Measurements from ENCODE around the gene ARHGAP19.

DNA sequence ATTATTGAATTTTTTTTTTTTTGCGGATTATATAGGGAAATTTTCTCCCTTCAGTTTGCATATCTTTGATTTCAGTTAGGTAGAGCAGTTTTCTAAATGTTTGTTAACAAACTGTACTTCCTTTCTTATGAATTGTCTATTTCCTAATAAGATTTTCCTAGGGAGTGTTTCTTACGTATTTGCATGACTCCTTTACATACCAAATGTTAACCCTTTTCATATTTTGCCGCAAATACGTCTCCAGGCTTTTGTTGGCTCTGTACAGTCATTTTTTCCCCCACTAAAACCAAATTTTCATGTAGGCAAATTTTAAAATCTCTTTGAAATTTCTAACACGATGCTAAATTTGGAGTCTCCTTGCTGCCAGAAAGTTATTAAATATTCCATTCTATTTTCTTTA, 44.0 kb upstream of the ARHGAP19 start:
- TF ChIP-seq POLR2A (IDR thresholded peaks at IDR 0.05; ENCODE audit: low read length) (no peak), GATA1 (IDR thresholded peaks at IDR 0.05; ENCODE audit: low read depth, low read length) (no peak)
